H1 (cell line): ENCODE measurements around the gene MACROD2. TPM values are rescaled to one million over a fixed set of nuclear protein-coding genes. Genes with fewer than 3 reads are reported as not detected.

Experiments
- BACH1 ChIP-seq: IDR thresholded peaks from 2 replicates; pipeline ENCODE4 v1.6.1; 2012; ENCODE audit warnings: low read length, improper control_type of control experiment
- HDAC6 ChIP-seq: IDR thresholded peaks from one replicate; pipeline ENCODE4 v1.7.1; 2012; ENCODE audit warnings: low read depth, mild to moderate bottlenecking, inconsistent platforms, low read length, moderate library complexity
- POLR2A ChIP-seq, 2 experiments: IDR thresholded peaks; 1 replicate in 1 of 2; 2 replicates in 1 of 2; pipeline ENCODE4 v1.6.1; 2011; ENCODE audit warnings: low read depth in 2 of 2, low read length in 2 of 2, mild to moderate bottlenecking in 2 of 2; ENCODE audit errors: control extremely low read depth in 1 of 2
- POLR2AphosphoS5 ChIP-seq: IDR thresholded peaks from 2 replicates; pipeline ENCODE4 v1.6.1; 2011; ENCODE audit warnings: low read depth, low read length
- TCF12 ChIP-seq: IDR thresholded peaks from 2 replicates; pipeline ENCODE4 v1.6.1; 2011; ENCODE audit warnings: low read depth, mild to moderate bottlenecking, low read length
- polyA plus RNA-seq, 7 experiments: library from polyadenylated mRNA; depleted of rRNA in 3 of 7; stranded (reverse) in 5 of 7; unstranded in 2 of 7; fragments of >200 nt in 5 of 7; fragments of 200-250 nt in 2 of 7; gene quantifications; 1 replicate in 5 of 7; 2 replicates in 1 of 7; 4 replicates in 1 of 7; pipeline versions ENCODE4 v1.2.1 to v1.2.3, GENCODE V29; 2011 to 2013; ENCODE audit warnings: missing spikeins in 2 of 7, mixed read lengths in 2 of 7
- total RNA-seq: library from RNA; stranded (reverse); fragmentation: NEBNext Ultra II Directional; extraction: Animal tissue kit (Norgen Biotek cat#: 25700); gene quantifications from 2 replicates; pipeline ENCODE4 v1.2.1, GENCODE V29; 2021

Gene MACROD2
- total and polyA plus RNA-seq, 2 of the 8 experiments (the other 6 are each of a cell fraction or from before 2014, with no cell fraction given) = 0.70 to 3.9 TPM

DNA sequence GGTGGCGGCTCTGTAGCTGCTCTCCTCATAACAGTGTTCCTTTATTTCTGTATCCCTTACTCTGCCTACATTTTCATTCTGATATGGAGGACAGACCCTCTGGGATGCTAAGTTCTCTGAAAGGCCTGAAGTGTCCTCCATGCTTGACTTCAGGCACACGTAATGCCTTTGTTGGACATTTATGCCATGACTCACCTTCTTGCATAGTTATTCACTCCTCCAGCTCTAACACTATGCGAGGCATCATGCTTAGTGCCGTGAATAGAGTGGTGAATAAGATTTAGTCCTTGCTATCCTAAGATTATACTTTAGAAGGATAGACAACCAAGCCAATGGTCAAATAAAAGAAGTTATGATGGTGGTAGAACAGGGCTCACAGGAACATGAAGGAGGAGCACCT, 1103.0 kb downstream of the MACROD2 start (continued):
- TF ChIP-seq POLR2AphosphoS5 (no peak), POLR2A (IDR thresholded peaks at IDR 0.05; ENCODE audit: control extremely low read depth in 1 of 2, low read depth in 2 of 2, low read length in 2 of 2) (no peak), TCF12 (no peak), HDAC6 (no peak), BACH1 (no peak)
